Coronary artery (tissue), 2 donors: ENCODE data around the gene GSTM3.
A peak's percentile ranks its signal among the peaks of the same experiment; 100 is the strongest.

Source experiments
- DNase-seq: peaks from one replicate; pipeline ENCODE4 v3.0.0-alpha.2; 2017; ENCODE audit warnings: low spot score
- H3K27ac ChIP-seq, 2 donors: fragments of 200-600 bp; sonication (generic); one replicate each; pipeline ENCODE4 v1.5.1; 2016 to 2019
- H3K4me3 ChIP-seq: fragments of 200-600 bp; sonication (generic); 2 replicates; pipeline ENCODE4 v1.5.1; 2016; ENCODE audit warnings: mild to moderate bottlenecking, moderate library complexity
- TF ChIP-seq, protein P1 (sequence below): fragments of 200-600 bp; sonication (generic); IDR thresholded peaks from one replicate; pipeline ENCODE4 v1.5.1; 2019; ENCODE audit warnings: antibody characterized with exemption

Gene GSTM3

DNA sequence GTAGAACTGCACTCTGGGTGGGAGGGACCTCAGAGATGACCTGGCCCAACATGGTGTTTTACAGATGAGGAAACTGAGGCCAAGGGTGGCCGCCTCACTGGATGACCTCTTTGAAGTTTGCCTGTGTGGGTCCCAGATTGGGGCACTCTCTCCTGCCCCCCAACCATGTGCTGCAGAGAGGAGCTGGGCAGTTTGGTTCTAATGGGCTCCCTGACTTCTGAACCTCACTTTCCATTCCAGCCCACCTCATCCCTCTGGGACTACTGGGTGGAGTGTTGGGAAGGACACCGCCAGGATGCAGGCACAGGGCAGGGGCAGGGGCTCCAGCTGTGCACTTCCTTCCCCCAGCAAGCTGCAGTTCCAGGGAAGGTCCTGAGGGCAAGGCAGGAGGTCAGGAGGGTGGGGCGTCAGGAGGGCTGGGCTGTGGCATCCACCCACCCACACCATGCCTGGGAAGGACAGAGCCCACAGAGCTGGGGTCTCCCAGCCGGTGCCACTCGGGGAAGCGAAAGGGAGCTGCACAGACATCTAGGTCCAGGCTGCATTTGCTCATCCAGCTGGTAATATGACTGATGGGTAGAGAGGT lies 33.2 kb upstream of the GSTM3 start:
- no peak for DNase-seq
- TF ChIP-seq, protein P1, sequence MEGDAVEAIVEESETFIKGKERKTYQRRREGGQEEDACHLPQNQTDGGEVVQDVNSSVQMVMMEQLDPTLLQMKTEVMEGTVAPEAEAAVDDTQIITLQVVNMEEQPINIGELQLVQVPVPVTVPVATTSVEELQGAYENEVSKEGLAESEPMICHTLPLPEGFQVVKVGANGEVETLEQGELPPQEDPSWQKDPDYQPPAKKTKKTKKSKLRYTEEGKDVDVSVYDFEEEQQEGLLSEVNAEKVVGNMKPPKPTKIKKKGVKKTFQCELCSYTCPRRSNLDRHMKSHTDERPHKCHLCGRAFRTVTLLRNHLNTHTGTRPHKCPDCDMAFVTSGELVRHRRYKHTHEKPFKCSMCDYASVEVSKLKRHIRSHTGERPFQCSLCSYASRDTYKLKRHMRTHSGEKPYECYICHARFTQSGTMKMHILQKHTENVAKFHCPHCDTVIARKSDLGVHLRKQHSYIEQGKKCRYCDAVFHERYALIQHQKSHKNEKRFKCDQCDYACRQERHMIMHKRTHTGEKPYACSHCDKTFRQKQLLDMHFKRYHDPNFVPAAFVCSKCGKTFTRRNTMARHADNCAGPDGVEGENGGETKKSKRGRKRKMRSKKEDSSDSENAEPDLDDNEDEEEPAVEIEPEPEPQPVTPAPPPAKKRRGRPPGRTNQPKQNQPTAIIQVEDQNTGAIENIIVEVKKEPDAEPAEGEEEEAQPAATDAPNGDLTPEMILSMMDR = no peak
- H3K4me3 ChIP-seq = no peak overlapping the region
- H3K27ac ChIP-seq = no peak overlapping the region

DNA sequence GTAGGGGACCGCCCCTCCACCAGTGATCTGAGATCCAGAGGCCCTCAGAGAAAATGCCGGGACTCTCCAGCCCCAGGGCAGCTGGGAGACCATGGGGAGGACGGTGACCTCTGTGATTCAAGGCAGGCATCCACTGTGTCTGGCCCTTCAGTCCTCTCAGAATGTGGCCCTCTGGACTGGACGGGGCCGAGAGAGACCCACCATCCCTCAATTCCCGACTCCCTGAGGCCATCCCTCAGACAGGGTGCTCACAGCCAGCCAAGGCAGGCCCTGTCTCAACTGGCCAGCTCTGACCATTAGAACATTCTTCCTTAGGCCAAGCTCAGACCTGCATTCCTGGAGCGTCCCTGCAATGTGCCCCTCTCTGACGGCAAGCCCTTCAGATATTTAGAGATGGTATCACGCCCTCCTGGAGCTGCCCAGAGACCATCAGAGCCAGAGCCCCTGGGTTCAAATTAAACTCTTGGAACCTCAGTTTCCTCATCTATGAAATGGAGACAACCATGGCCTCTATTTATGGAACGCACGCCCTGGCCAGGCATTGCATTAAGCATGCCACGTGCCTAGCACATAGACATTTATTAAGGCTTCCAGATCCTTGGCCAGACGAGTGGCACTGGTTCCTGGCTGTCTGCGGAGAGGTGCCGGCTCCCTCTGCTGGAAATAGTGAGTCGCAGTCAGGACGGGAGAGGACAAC lies 32.5 kb upstream of the GSTM3 start:
- H3K27ac ChIP-seq = no peak overlapping the region
- DNase-seq = peak; percentile 89
- no peak overlapping the region for H3K4me3 ChIP-seq
- TF ChIP-seq, protein P1 = peak; percentile 73

DNA sequence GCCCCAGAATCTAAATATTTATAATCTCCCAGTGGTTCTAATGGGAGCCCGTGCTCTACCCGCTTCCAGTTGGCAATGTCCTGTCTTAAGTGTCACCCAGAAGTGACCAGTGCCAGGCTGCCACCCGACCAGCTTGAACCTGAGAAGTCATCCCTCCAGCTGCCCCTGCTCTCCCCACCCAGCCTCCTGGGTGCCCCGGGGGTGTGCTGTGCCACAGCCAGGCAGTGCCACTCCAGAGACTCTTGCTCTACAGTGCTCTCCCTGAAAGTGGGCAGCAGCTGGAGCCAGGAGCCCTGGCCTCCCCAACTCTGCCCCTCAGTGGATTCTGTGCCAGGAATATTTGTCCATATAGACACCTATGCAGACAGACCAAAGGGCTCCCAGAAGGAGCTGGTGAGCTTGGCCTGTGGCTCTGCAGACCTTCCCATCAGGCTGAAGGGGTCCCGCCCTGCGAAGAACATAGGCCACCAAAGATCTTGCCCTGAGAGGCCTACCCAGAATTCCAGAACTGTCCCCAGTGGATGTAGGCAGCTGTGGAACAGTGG lies 31.9 kb upstream of the GSTM3 start:
- Histone ChIP-seq H3K27ac (no peak overlapping the region), H3K4me3 (no peak overlapping the region)
- TF ChIP-seq, protein P1 = no peak
- DNase-seq = no peak

DNA sequence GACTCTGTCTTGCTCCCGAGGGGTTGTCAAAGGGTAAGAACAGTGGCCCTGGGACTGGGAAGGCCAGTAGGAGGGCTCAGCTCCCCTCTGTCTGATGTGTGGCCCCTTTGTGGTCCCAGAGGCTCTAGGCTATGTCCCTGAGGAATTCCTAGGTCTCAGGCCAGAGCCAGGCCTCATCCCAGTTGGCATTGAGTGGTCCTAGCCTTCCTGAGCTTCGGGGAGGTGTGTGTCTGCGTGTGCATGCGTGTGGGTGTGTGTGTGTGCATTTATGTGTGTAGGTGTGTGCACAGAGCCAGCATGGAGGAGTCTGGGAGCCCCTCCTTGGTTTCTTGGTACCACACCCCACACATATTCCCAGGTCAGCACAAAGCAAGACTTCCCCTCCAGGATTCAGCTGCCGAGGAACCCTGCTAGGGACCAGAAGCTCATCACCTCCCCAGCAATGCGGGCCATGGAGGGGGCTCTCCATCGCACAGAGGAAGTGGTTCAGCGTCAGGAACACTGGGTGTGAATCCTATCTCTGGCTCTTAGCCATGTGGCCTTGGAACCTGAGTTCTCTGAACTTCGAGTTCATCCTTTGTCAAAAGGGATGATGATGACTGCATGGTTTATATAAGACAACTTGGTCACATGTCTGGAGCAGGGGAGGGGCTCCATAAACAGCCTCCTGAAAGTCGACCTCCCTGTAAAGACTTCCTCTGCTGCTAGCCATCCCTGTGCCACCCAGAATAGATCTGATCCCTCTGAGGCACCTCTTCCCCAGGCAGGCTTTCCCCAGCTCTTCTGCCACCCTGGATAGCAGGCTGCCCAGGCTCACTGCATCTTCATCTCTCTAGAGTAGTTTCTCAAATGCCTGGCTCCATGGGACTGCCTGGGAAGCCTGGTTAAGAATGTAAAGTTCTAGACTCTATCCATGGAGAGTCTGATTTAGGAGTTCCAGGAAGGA lies 31.1 kb upstream of the GSTM3 start:
- TF ChIP-seq, protein P1 = no peak
- no peak overlapping the region for H3K4me3 ChIP-seq
- no peak overlapping the region for H3K27ac ChIP-seq
- DNase-seq = no peak

DNA sequence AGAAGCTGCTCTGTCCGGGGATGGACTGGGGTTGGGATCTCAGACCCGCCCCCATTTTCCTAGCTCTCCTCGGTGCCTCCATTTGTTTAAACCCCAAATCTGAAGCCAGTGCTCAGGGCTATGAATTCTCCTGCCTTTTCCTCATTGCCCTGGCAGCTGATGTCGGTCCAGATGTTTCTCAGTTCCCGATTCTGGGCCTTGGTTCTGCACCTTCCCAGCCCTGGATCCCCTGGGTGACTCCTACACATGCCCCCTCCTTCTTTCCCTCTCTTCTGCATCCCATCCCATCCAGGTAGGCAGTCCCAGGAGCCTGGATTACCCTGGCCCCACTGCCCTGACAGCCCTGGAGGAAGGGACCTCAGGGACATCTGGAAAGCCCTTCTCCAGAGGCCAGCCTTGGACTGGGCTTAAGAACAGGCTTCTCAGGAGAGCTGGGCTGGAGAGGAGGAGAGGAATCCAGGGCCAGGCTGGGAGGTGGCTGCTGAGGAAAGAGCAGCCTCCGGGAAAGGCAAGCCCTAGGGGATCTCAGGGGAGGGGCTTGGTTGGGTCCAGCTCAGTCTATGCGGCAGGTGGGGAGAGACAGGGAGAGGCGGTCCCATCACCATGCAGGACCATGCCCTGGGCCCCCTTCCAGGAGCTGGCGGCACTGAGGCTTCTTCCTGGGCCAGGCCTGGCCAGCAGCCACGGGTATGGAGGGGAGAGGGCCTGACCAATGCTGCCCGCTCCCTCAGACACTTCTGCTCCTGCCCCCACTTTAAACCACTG lies 29.7 kb upstream of the GSTM3 start:
- DNase-seq = no peak
- no peak overlapping the region for H3K4me3 ChIP-seq
- H3K27ac ChIP-seq = no peak overlapping the region
- TF ChIP-seq, protein P1 = no peak

DNA sequence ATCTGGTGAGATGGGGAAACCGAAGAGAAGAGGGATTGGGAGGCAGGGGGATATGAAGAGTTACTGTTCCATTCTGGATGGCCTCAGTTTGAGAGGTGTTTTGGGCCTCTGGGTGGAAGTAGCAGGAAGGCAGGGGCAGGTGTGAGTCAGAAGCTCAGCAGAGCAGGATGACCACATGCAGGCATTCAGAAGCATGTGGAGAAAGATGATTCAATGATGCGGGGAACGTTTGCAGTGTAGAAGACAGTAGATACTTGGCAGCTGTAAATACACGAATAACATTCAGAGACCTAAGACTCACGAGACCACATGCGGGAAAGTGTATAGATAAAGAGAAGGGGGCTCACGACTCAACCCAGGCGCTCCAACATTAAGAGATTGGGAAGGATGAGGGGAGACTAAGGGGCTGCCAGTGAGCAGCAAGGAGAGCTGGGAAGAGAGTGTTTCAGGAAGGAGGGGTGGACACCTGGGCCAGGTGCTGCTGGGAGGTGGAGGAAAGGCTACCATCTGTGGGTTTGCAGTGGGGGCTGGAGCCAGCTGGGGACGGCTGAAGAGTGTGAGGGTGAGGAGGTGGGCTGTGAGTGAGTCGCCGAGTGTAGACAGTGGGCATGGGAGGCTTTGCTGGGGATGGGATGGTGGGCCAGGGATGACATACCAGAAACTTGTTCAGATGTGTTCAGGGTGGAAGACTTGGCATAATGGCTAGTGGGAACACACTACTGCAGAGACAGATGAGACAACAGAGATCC lies 28.7 kb upstream of the GSTM3 start:
- DNase-seq = no peak
- no peak overlapping the region for H3K4me3 ChIP-seq
- no peak overlapping the region for H3K27ac ChIP-seq
- TF ChIP-seq, protein P1 = no peak
